Panc1 (cell line): ENCODE data around the gene B9D2.

Experiments
- POLR2AphosphoS5 ChIP-seq: IDR thresholded peaks from 2 replicates; pipeline ENCODE4 v1.6.1; 2012; ENCODE audit warnings: mild to moderate bottlenecking, low read depth, low read length, moderate library complexity
- SIN3A ChIP-seq: IDR thresholded peaks from 2 replicates; pipeline ENCODE4 v1.6.1; 2012; ENCODE audit warnings: low read depth, mild to moderate bottlenecking, low read length, moderate library complexity, borderline replicate concordance; ENCODE audit not compliant: insufficient read depth
- TF ChIP-seq, protein P1 (sequence below): fragments of 450-650 bp; IDR thresholded peaks from 2 replicates; pipeline ENCODE4 v1.5.1; 2017; ENCODE audit warnings: mild to moderate bottlenecking
- TF ChIP-seq, protein P2 (sequence below), 2 experiments: IDR thresholded peaks; 2 replicates each; pipeline ENCODE4 v1.6.1; 2011 to 2012; ENCODE audit warnings: low read depth in 2 of 2, control low read depth in 1 of 2, low read length in 1 of 2, mild to moderate bottlenecking in 1 of 2, moderate library complexity in 1 of 2; ENCODE audit not compliant: insufficient read depth in 1 of 2

- TF ChIP-seq, protein P1, sequence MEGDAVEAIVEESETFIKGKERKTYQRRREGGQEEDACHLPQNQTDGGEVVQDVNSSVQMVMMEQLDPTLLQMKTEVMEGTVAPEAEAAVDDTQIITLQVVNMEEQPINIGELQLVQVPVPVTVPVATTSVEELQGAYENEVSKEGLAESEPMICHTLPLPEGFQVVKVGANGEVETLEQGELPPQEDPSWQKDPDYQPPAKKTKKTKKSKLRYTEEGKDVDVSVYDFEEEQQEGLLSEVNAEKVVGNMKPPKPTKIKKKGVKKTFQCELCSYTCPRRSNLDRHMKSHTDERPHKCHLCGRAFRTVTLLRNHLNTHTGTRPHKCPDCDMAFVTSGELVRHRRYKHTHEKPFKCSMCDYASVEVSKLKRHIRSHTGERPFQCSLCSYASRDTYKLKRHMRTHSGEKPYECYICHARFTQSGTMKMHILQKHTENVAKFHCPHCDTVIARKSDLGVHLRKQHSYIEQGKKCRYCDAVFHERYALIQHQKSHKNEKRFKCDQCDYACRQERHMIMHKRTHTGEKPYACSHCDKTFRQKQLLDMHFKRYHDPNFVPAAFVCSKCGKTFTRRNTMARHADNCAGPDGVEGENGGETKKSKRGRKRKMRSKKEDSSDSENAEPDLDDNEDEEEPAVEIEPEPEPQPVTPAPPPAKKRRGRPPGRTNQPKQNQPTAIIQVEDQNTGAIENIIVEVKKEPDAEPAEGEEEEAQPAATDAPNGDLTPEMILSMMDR, result no peak
- TF ChIP-seq, protein P2, sequence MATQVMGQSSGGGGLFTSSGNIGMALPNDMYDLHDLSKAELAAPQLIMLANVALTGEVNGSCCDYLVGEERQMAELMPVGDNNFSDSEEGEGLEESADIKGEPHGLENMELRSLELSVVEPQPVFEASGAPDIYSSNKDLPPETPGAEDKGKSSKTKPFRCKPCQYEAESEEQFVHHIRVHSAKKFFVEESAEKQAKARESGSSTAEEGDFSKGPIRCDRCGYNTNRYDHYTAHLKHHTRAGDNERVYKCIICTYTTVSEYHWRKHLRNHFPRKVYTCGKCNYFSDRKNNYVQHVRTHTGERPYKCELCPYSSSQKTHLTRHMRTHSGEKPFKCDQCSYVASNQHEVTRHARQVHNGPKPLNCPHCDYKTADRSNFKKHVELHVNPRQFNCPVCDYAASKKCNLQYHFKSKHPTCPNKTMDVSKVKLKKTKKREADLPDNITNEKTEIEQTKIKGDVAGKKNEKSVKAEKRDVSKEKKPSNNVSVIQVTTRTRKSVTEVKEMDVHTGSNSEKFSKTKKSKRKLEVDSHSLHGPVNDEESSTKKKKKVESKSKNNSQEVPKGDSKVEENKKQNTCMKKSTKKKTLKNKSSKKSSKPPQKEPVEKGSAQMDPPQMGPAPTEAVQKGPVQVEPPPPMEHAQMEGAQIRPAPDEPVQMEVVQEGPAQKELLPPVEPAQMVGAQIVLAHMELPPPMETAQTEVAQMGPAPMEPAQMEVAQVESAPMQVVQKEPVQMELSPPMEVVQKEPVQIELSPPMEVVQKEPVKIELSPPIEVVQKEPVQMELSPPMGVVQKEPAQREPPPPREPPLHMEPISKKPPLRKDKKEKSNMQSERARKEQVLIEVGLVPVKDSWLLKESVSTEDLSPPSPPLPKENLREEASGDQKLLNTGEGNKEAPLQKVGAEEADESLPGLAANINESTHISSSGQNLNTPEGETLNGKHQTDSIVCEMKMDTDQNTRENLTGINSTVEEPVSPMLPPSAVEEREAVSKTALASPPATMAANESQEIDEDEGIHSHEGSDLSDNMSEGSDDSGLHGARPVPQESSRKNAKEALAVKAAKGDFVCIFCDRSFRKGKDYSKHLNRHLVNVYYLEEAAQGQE (IDR thresholded peaks at IDR 0.05; ENCODE audit: insufficient read depth in 1 of 2, low read depth in 2 of 2, low read length in 1 of 2), result no peak
- TF ChIP-seq POLR2AphosphoS5, result no peak
- TF ChIP-seq SIN3A, result no peak
These were observed 4.2 kb downstream of the B9D2 start for GRCh38 chr19:41359741-41360140.
